T-helper 9 cell (primary cell): ENCODE measurements around the gene GGT7.
"Not testable (repeated sequence)": the region's sequence is repeated elsewhere in the genome, so short reads cannot be mapped to it uniquely, and the experiment has no call there.

Experiments used
- DNase-seq: peaks from one replicate; pipeline ENCODE4 v3.0.0-alpha.2; 2020
- total RNA-seq, 2 donors: gene quantifications; one replicate each; lab custom pipeline; 2026; lab: John Stamatoyannopoulos, UW

The GGT7 gene
- 17.7 to 28.0 reads per million in 2 donors for total RNA-seq

- peak; percentile 89 for DNase-seq
Observed at GRCh38 chr20:34872622-34873224, at the start of gene GGT7. Gene GGT7, minus strand, starts transcription at chr20:34872856. Its CDS starts 41 bp downstream, at chr20:34872815.

GRCh38 chr20:34921436-34921835 lies 48.8 kb upstream of the GGT7 start:
- DNase-seq, result no peak

DNA sequence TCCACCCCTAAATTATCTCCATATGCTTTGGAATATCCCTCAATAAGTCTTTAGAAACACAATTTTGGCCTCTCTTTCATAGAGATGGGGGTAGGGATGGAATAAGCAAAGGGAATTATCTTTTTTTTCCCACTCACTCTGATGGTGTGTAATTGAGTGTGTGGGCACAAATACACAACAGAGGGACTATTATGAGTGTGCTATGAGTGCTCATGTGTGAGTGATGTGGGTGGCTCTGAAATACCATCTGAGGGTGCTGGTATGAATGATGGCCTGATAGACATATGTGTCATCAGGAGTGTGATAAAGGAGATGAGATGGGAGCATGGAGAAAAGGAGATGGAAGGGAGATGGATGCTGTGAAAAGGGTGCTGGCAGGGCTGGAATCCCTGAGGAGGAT lies 47.4 kb upstream of the GGT7 start:
- no peak for DNase-seq

GRCh38 chr20:34916774-34917354 lies 44.2 kb upstream of the GGT7 start:
- DNase-seq, result no peak

GRCh38 chr20:34915749-34916455 lies 43.2 kb upstream of the GGT7 start:
- no peak for DNase-seq

DNA sequence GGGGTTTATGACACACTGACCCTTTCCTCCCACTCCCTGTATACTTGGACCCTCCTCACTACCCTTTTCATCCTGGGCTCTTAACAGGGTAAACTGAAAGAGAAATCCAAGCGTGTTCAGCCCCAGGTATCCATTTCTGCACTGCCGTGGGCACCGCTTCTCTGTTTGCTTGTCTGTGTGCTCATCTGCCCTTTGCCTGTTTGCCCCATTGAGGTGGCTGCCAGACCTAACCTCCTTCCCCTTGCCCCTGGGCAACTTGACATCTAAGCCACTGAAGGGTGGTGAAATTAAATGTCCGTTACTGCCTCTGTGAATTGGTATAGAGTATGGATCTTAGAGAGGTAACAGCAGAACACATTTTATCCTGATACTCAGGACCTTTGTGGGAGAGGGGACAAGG lies 42.5 kb upstream of the GGT7 start:
- DNase-seq, result no peak

DNA sequence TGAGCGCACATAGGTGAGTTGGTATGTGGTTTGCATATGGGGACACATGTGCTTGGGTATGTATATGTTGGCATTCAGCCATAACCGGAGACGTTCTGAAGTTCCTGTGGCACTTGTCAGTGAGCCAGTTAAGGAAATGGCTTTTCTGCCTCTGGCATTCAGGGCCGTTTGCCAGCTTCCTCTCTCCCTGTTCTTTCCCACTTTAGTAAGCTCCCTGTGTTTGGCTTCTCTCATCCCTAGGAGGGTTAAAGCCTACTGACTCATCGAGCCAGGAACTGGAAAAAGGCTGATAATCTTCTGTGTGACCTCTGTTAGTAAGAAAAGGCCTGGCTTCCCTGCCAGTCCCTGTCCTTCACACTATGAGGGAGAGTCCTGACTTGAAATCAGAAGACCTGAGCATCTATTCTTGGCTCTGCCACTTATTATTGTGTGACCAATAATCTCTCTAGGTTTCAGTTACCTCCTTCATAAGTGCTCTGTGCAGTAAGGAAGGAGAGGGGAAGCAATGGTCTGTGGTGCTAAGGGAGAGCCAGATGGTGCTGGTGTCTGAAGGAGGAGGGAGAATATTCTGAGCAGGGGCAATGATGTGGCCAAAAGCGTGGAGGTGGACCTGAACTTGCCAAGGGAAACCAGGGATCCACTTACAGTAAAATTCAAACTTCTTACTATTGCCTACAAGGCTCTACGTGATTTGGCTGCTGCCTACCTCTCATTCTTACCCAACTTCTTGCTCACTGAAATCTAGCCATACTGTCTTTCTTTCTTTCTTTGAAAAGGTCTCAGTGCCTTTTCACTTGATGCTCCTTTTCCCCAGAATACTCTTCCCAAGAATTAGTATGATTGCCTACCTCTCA lies 35.2 kb upstream of the GGT7 start:
- no peak for DNase-seq

DNA sequence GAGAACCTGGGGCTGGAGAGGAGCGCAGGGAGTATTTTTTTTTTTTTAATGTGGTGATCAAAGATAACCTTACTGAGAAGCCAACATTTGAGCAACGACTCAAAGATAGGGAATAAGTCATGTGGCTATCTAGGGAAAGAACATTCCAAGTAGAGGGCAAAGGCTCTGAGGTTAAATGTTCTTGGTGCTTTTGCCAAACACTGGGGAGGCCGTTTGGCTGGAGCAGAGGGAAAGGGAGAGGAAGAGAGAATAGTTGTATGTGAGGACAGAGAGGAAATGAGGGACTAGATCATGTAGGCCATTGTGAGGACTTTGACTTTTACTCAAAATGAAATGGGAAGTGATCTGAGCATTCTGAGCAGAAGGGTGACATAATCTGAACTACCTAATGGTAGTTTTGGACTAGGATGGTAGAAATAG lies 31.6 kb upstream of the GGT7 start:
- no peak for DNase-seq

- not testable (repeated sequence) for DNase-seq
Observed at GRCh38 chr20:34898731-34899130, 26.1 kb upstream of the GGT7 start.

DNA sequence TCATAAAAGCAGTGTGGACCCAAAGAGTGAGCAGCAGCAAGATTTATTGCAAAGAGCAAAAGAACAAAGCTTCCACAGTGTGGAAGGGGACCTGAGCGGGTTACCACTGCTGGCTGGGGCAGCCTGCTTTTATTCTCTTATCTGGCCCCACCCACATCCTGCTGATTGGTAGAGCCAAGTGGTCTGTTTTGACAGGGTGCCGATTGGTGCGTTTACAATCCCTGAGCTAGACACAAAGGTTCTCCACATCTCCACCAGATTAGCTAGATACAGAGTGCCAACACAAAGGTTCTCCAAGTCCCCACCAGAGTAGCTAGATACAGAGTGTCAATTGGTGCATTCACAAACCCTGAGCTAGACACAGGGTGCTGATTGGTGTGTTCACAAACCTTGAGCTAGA lies 25.5 kb upstream of the GGT7 start:
- DNase-seq, result not testable (repeated sequence)

GRCh38 chr20:34896086-34896621 lies 23.5 kb upstream of the GGT7 start:
- DNase-seq, result no peak

- no peak for DNase-seq
Observed at GRCh38 chr20:34895465-34895864, 22.8 kb upstream of the GGT7 start.

GRCh38 chr20:34894723-34895122 lies 22.1 kb upstream of the GGT7 start:
- no peak for DNase-seq

DNA sequence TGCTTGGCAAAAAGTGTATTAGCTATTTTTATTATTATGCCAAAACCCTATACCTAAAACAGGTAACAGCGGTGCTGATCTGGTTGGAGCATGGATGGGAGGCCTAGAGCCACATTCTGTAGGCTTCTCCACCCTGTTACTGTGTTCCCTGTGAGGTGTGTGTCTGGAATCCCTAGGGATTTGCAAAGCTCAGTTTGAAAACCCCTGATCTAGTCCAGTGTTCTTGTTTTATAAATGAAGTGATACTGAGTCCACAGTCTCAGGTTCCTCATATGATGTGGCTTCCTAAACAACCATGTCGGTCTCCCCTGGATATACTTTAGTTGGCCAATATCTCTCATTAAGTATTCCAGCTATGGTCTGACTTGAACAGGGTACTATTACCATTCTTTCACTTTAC lies 20.0 kb upstream of the GGT7 start:
- DNase-seq, result no peak

- no peak for DNase-seq
Observed at GRCh38 chr20:34891166-34892062, 18.8 kb upstream of the GGT7 start.

- DNase-seq, result no peak
Observed at GRCh38 chr20:34888468-34888867, 15.8 kb upstream of the GGT7 start.

GRCh38 chr20:34887023-34887422 lies 14.4 kb upstream of the GGT7 start:
- DNase-seq, result no peak

GRCh38 chr20:34886122-34886521 lies 13.5 kb upstream of the GGT7 start:
- DNase-seq, result no peak

DNA sequence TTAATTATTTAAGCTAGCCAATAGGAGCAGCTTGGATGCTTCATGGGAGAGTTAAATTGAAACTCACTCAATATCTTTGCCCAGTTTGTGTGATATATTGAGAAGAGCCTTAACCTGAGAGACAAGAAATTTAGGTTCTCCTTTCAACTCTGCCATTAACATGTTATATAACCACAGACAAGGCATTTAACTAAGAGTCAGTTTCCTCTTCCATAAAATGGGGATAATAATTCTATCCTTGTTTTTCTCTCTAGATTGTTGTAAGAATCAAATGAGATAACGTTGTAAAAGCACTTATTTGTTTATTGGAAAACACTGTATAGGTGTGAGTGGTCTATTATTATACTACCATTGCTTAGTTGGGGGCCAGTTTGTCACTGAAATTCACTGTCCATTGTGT lies 11.6 kb upstream of the GGT7 start:
- no peak for DNase-seq

DNA sequence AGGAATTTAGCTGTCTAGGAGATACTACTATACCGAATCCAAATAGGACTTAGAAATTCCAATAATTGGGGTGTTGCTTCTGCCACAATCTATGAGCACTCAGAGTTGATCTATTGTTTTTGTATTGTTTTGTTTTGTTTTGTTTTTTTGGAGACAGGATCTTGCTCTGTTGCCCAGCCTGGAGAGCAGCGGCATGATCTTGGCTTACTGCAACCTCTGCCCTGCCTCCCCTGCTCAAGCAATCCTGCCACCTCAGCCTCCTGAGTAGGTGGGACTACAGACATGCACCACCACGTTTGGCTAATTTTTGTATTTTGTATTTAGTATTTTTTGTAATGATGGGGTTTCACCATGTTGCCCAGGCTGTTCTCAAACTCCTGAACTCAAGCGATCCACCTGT lies 11.2 kb upstream of the GGT7 start:
- no peak for DNase-seq

DNA sequence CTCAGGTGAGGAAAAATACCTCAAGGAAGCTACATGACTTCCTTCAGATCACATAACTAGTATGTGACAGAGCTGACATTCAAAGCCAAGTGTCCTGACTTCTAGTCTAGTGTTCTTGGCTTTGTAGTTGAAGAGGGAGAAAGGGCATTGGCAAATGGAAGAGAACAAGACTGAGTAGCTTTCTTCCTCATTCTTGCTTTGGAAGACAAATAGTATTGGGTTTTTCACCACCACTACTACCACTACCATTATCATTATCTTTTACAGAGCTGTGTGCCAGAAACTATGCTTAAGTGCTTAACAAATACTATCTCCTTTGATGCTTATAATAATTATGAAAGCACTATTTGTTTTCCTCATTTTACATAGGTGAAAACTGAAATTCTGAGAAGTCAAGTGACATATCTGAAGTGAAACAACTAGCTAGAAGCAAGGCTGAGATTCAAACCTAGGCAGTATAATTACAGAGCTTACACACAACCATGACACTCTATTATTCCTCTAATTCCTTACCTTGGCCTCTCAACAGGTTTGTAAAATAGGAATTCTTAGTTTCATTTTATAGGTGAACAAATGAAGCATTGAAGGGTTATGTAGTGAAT lies 10.5 kb upstream of the GGT7 start:
- DNase-seq, result no peak

- no peak for DNase-seq
Observed at GRCh38 chr20:34881689-34882088, 9.0 kb upstream of the GGT7 start.
